ENCODE data around the gene FIZ1.
"Not testable (repeated sequence)": the region's sequence is repeated elsewhere in the genome, so short reads cannot be mapped to it uniquely, and the experiment has no call there.

The FIZ1 gene

DNA sequence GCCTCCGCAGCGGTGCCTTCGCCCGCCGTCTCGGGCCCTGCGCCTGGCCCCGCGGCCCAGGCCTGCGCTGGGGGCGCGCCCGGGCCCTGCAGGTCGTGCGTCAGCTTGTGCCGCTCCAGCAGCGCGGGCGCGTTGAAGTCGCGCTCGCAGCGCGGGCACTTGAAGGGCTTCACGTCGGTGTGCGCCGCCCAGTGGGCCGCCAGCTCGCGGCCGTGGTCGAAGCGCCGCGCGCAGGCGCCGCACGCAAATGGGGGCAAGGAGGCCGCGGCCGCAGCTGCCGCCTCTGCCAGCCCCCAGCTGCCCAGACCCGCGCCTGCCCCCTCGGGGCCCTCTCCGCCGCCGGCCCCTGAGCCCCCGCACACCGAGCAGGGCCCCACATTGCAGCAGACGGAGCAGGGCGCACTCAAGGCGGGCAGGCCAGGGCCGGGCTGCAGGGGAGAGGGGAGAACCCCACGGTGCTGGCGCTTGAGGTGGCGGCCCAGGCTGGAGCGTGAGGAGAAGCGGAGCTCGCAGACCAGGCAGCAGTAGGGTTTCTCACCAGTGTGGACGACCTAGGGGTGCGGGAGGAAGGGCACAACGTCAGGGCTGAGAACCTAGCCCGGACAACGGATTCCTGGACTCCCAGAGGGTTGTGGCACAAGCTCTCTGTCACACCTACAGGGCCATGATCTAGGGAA lies 6.1 kb downstream of the FIZ1 start:
- no peak for DNase-seq (ENCODE audit: low read depth)

DNA sequence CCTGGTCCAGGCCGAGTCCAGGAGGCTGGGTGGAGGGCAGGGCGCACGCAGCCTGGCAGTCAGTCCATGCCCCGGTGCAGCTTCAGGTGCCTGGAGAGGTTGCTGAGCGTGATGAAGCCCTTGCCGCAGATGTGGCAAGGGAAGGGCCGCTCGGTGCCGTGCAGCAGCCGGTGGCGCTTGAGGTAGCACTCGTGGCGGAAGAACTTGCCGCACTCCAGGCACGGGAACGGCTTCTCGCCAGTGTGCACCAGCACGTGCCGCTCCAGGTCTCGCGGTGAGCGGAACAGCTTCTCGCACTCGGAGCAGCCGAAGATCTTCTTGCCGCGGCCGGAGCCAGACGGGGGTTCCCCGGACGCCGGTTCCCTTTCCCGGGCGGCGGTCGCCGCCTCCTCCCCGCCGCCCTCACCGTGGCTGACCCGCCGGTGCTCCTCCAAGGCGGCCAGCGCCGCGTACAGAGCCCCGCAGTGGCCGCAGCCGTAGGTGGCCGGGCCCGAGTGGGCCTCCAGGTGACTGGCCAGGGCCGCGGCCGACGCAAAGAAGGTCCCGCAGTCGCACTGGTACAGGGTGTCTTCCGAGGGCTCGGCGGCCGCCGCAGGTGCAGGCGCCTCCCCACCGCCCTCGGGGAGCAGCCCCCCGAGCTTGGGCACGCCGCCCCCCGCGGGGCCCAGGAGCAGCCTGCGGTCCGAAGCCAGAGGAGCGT lies 6.8 kb downstream of the FIZ1 start:
- no peak for DNase-seq (ENCODE audit: low read depth)

DNA sequence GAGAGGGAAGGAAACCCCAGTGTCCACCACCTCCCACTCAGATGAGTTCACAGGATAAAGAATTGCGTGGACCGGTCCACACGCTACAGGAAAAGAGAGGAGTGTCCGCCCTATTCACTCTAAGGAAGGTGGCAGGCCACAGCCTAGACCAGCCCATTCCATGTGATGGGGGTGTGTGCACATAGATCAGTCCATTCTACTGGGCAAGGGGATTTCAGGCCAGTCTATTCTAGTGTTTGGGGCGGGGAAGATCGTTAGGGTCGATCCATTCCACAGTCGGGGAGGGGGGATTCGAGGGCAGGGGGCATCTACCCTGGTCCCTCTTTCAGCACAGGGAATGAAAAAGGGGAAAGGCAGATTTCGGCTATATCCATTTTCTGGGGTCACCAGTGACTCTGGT lies 7.8 kb downstream of the FIZ1 start:
- no peak for DNase-seq (ENCODE audit: low read depth)

DNA sequence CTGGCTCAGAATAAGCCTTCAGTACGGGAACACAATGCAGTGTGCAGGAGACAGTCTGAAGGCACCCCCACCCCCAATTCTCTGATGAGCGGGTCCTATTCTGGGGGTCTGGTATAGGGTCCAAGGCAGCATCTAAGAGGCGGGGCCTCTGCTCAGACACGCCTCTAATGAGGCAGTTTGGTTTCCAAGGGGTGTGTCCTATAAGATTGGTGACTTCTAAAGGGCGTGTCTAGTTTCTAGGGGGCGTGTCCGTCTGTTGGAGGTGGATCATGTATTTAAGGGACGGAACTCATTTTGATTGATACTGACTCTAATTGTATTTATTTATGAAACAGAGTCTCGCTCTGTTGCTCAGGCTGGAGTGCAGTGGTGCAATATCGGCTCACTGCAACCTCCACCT lies 8.7 kb downstream of the FIZ1 start:
- DNase-seq (ENCODE audit: low read depth): no peak

DNA sequence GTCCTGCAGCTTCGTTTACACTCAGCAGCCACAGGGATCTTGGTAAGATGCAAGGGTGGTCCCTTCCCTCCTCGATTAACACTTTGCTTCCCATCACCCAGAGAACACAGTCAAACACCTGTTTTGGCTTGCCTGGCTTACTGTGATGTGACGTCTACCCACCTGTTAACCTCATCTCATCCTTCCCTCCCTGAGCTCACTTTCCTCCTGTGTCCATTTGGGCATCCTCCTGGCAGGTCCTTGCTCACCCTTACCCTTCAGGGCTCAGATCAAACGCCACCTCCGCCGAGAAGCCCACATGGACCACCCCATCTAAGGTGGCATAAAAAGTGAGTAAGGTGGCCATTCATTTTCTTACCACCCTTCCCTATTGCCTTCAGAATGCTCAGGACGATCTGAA lies 9.2 kb downstream of the FIZ1 start:
- DNase-seq (ENCODE audit: low read depth): no peak

DNA sequence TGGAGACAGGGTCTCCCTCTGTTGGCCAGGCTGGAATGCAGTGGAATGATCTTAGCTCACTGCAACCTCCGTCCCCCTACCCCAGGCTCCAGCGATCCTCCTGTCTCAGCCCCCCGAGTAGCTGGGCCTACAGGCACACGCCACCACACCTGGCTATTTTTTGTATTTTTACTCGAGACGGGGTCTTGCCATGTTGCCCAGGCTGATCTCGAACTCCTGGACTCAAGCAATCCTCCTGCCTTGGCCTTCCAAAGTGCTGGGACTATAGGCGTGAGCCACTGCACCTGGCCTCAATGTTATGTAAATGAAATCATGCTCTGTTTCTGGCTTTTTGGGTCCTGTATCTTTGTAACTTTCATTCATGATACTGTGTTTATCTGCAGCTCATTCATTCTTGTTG lies 10.6 kb downstream of the FIZ1 start:
- DNase-seq (ENCODE audit: low read depth): no peak

DNA sequence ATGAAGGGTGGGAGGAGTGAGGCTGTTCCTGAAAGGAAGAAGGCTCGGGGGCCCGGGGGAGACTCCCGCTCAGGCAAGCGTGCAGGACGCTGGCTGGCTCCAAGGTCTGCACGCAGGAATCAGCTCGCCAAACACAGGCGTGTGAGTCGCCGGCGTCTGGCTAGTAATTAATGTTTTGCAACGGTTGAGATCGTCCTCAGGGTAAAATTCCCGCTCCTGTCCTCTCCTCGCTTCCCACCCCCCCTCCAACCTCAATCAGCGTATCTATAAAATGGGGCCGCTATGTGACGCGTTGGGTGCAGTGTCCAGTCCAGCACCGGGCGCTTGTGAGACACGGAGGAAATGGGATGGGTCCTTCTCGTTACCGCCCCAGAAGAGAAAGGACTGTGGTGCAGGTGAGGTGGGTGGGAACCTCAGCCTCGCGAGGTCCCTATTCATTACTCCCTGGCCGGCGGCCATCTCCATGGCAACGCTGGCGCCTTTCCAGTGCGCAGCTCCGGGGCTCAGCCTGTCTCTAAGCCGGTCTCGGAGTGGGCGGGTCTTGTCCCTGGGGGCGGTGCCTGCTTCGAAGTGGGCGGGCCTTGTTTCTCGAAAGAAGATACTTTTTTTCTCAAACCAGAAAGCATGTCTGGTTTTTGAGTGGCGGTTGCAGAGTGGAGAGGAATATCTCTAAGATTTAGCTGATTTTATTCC lies 12.2 kb downstream of the FIZ1 start:
- DNase-seq (ENCODE audit: low read depth): peak; percentile 81

DNA sequence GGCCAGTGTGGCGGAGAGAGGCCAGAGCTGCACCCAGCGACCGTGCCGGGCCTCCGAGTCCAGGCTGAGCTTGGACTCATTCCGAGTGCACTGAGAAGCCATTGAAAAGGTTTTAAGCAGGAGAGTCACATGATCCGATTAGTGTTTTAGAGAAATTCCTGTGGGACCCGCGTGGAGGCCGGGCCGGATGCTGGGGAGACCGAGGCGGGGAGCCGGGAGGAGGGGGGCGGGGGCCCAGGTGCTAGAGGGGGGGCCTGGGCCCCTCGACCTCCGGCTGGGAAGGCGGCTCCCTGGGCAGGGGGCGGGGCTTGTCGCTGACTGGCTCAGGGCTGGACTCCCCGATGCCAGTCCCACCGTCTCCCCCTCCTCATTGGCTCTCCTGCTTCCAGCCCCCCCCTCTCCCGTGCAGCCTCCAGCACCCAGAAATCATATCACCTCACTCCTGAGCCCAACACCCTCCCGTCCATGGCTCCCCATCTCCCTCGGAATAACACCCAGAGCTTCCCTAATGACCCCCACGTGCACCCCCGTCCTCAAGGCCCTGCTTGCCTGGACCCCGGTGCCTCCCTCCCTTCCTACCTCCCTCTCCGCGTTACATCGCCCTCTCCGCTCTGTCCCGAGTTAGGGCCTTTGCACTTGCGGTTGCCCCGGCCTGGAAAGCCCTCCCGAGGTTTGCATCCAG lies 13.5 kb downstream of the FIZ1 start:
- DNase-seq (ENCODE audit: low read depth): no peak

DNA sequence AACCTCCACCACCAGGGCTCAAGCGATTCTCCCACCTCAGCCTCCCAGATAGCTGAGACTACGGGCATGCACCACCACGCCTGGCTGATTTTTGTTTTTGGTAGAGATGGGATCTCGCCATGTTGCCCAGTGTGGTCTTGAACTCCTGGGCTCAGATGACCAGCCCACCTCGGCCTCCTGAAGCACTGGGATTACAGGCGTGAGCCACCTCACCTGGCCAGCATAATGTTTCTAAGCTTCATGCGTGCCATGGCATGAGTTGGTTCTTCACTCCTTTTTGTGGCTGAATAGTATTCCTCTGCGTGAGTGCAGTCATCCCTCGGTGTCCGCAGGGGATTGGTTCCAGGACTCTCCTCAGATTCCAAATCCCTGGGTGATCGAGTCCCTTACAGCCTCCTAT lies 14.4 kb downstream of the FIZ1 start:
- no peak for DNase-seq (ENCODE audit: low read depth)

DNA sequence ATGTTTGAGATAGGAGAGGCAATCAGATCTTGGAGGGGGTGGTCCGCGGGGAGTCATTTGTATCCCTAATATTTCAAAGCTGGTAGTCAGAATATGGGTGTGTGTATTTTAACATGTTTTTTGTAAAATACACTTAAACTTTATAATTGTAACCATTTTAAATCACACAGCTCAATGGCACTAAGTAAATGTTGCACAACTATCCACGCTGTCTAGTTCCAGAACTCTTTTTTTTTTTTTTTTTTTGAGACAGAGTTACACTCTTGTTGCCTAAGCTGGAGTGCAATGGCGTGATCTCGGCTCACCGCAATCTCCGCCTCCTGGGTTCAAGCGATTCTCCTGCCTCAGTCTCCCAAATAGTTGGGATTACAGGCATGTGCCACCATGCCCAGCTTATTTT lies 15.4 kb downstream of the FIZ1 start:
- DNase-seq (ENCODE audit: low read depth): not testable (repeated sequence)

DNA sequence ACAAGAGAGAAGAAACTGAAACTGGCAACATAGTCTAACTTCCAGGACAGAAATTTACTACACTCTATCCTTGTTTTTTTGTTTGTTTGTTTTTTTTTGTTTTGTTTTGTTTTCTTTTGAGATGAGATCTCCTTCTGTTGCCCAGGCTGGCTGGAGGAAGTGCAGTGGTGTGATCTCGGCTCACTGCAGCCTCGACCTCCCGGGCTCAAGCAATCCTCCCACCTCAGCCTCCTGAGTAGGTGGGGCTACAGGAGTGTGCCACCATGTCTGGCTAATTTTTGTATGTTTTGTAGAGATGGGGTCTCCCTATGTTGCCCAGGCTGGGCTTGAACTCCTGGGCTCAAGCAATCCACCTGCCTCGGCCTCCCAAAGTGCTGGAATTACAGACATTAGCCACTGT lies 17.0 kb downstream of the FIZ1 start:
- DNase-seq (ENCODE audit: low read depth): not testable (repeated sequence)

DNA sequence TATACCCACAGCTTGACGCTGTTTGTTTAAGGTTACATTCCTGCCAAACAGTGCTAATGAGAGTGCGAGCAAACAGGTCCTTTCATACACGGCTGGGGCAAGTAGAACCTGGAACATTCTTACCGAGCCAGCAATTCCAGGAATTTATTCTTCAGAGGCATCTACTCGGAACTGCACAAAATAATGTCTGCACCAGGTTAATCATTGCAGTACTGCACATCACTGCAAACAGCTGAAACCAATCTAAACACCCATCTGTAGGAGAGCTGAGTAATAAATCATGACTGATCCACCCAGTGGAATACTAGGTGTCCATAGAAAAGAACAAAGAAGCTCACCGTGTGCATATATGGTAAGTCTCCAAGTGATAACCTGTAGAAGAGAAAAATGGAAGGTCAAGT lies 17.5 kb downstream of the FIZ1 start:
- DNase-seq (ENCODE audit: low read depth): no peak

DNA sequence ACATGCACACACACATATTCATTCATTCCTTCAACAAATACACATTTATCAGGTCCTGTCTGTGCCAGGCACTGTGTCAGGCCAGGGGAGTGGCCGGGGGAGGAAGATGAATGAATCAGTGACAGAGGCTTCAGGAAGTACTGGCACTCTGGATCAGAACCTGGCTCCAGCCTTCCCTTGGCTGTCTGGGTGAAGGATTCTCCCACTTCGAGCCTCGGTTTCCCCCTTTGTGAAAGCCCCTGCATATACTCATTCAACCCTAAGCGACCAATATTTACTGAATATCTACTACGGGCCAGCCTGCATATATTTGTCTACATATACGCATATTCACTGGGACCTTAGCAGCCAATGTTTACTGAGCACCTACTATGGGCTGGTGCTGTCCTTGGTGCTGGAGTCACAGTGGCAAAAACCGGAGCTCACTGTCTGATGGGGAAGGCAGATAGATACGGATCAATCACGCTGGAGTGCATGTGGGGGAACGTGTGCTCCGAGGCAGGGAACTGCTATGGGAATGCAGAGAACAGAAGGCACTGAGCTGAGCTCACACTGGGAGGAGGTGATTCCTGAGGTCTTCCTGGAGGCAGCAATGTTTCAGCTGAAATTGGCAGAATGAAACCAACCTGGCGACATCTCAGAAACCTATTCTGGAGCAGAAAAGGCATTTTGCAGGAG lies 18.0 kb downstream of the FIZ1 start:
- no peak for DNase-seq (ENCODE audit: low read depth)

DNA sequence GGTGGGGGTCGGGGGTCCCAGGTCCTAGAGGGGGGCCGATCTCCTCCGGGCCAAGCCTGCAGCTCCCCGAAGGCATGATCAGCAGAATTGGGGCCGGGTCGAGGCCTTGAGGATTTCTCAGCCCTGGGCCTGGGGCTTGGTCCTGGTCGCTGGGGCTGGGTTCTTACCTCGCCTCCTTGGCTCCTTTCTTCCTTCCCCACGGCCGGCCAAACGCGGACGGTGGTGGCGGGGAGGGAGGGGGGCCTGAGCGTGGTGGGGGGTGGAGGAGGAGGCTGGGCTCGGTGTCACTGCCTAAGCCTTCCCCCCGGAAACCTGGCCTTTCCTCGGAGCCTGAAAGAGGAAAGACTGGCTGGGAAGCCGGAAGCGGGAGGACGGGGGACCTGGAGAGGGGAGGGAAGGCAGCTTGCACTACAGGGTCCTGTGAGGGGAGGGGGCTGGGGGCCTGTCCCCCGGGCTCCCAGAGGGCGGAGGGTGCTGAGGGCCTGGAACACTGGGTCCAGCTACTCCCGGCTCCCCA lies 18.6 kb downstream of the FIZ1 start, which contains the start of gene ZNF579:
ZNF579 (minus strand) TSS at position 221 of the 517 bp plus-strand sequence. CDS start 1,209 bp downstream, outside the sequence.
- peak; percentile 89 for DNase-seq (ENCODE audit: low read depth)

DNA sequence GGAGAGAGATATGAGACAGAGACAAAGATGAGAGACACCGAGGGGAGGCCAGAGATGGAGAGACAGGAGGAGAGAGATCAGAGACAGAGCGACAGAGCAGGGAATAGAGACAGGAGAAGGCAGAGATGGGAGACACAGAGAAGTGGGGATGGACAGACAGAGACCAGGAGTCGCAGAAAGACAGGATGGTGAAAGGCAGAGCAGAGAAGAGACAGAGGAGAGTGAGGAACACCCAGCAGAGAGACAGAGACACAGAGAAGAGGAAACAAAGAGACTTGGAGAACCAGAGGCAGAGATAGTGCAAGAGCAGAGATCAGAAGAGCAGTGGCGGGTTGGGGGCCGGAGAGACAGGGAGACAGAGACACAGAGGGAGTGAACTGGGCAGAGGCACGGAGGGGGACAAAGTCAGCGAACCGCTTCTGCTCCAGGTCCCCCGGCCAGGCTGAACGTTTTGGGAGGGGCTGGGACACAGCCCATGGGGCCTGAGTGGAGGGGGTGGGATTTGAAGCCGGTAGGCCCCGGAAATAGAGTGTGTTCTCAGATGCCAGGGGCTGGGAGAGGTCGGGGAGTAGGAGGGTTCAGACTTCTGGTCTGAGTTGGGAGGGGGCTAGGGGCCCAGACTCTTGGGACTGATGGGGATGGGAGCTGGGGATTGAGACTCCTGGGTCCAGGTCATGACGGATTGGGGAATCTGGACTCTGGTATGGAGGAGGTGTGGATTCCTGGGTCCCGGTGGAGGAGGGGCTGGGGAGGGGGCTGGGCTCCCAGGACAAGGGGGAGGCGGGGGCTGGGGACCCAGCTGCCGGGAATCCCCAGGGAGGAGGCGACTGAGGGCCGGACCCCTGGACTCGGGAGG lies 19.3 kb downstream of the FIZ1 start:
- no peak for DNase-seq (ENCODE audit: low read depth)

DNA sequence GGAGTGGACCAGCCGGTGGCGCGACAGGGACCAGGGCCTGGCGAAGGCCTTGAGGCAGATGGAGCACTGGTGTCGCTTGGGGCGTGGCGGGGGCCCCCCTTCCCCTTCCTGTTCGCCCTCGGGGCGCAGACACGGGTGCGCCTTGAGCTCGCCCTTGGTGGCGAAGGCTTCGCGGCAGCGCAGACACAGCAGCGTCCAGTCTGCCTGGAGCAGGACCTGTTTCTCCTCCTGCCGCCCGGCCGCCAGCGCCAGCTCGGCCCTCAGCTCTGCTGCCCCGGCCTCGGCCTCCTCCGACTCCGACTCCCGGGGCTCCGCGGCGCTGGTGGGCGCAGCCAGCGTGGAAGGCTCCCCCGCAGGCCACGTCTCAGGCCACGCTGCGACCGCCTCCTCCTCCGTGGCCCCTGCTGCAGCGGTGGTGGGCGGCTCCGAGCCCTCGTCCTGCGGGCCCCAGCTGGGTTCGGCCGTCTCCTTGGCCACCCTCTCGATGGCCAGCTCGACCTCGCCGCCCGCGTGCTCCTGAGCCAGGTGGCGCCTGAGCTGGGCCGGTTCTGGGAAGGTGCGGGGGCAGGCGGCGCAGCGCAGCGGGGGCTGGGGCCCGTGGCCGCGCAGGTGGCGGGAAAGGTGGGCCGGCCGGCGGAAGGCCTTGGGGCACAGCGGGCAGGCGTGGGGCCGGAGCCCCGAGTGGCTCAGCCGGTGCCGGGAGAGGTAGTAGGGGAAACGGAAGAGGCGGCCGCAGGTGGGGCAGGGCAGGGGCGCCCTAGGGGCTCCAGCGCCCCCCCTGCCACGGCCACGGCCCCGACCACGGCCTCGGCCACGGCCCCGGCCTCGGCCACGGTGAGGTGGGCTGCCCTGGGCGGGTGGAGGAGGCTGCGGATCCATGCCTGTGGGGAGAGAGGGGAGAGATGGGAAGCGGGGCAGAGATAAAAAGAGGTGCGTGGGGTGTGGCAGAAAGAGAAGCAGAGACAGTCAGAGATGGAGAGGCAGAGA lies 20.3 kb downstream of the FIZ1 start:
- no peak for DNase-seq (ENCODE audit: low read depth)

DNA sequence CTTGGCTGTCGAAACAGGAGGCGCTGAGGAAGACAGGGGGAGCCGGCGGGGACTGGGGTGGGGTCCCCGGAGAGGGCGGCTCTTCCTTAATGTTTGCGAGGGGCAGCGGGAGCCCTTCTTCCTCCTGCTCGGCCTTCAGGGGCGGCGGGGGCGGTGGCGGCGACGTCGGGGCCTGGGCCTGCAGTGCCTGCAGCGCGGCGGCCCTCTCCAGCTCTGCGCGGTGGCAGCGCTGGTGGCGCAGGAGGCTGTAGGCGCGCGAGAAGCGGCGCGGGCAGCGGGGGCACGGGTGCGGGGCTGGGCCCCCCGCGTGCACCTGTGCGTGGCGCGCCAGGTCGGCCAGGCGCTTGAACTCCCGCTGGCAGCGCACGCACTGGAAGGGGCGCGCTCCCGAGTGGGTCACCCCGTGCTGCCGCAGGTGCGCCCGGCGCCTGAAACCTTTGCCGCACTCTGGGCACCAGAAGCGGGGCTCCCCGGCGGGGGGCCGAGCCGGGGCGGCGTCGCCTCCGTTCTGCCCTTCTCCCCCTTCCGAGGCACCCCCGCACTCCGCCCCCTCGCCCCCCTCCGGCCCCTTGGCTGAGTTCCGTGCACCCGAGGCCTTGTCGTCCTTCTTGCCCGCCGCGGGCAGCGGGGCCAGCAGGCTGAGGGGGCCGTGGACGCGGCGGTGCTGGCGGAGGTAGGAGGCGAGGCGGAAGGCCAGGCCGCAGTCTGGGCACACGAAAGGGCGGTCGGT lies 21.1 kb downstream of the FIZ1 start:
- DNase-seq (ENCODE audit: low read depth): no peak

DNA sequence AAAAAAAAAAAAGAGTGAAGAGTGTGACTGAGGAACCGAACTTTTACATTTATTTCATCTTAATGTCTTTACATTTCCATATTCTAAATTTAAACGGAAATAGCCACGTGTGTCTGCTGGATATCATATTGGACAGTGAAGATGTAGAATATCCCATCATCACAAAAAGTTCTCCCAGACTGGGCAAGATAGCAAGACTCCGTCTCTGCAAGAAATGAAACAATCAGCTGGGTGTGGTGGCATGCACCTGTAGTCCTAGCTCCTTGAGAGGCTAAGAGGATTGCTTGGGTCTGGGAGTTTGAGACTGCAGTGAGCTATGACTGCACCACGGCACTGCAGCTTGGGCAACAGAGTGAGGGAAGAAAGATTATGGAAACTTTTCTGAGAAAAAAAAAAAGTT lies 22.6 kb downstream of the FIZ1 start:
- no peak for DNase-seq (ENCODE audit: low read depth)

DNA sequence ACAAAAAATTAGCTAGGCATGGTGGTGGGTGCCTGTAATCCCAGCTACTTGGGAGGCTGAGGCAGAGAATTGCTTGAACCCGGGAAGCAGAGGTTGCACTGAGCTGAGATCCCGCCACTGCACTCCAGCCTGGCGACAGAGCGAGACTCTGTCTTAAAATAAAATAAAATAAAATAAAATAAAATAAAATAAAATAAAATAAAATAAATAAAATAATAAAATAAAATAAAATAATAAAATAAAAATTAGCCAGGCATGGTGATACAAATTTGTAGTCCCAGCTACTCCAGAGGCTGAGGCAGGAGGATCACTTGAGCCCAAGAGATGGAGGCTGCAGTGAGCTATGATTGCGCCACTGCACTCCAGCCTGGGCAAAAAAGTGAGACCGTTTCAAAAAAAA lies 25.4 kb downstream of the FIZ1 start:
- not testable (repeated sequence) for DNase-seq (ENCODE audit: low read depth)
